HepG2 (cell line): Measurements from ENCODE around the gene CSRP3. TPM values are rescaled to one million over a fixed set of nuclear protein-coding genes. Genes with fewer than 3 reads are reported as not detected.

Source experiments
- ATAC-seq: fragments of 200-7000 bp; cut with Tn5 transposase; 3 replicates; pipeline ENCODE4 v1.9.1; 2020; ENCODE audit warnings: mild to moderate bottlenecking, moderate library complexity
- BruUV-seq: library from RNA; stranded (reverse); fragments of 400-500 nt; replicated peaks from 2 replicates; lab custom pipeline; 2021; lab: Mats Ljungman, UMichigan
- CTCF ChIA-PET: fragments of 300-600 bp; formaldehyde crosslinking; extraction: SDS; loops from one replicate; lab custom pipeline; 2021; ENCODE audit warnings: low total read pairs, inconsistent platforms, low intra/inter-chr PET ratio; lab: Yijun Ruan, JAX
- POLR2A ChIA-PET: fragments of 350-600 bp; sonication (Branson Sonifier 250); formaldehyde crosslinking; loops from one replicate; lab custom pipeline; 2020; ENCODE audit warnings: antibody characterized with exemption, inconsistent platforms; lab: Yijun Ruan, JAX
- DNase-seq: peaks from one replicate; pipeline ENCODE4 v3.0.0-alpha.2; 2015; ENCODE audit warnings: low spot score
- FAIRE-seq: peaks from 3 replicates; lab custom pipeline; 2011; peaks lifted over from hg19 to GRCh38; lab: Jason Lieb, UNC
- H2AFZ ChIP-seq: one replicate; pipeline ENCODE4 v1.6.1; 2011; ENCODE audit warnings: low read length, inconsistent platforms
- H3K27ac ChIP-seq: fragments of 300-600 bp; 3 replicates; pipeline ENCODE4 v1.8.0; 2011; ENCODE audit warnings: mixed run types, mild to moderate bottlenecking, mixed read lengths, low read length, inconsistent platforms; ENCODE audit not compliant: insufficient read depth; ENCODE audit errors: extremely low read length
- H3K27me3 ChIP-seq, 2 experiments: fragments of 200-600 bp in 1 of 2; 2 replicates in 1 of 2; 3 replicates in 1 of 2; pipeline versions ENCODE4 v1.6.0 to v1.8.0; 2011; ENCODE audit warnings: low read length in 2 of 2, mild to moderate bottlenecking in 2 of 2, moderate library complexity in 2 of 2, inconsistent platforms in 1 of 2; ENCODE audit not compliant: insufficient read depth in 2 of 2, control insufficient read depth in 1 of 2
- H3K36me3 ChIP-seq, 2 experiments: fragments of 200-600 bp in 1 of 2; replicated peaks in 1 of 2; 2 replicates in 1 of 2; 3 replicates in 1 of 2; pipeline versions ENCODE4 v1.5.1 to v1.8.0; 2011; ENCODE audit warnings: low read length in 2 of 2, inconsistent platforms in 1 of 2; ENCODE audit not compliant: insufficient read depth in 2 of 2, control insufficient read depth in 1 of 2
- H3K4me1 ChIP-seq: 2 replicates; pipeline ENCODE4 v1.5.1; 2012; ENCODE audit warnings: low read length, inconsistent platforms; ENCODE audit not compliant: insufficient read depth
- H3K4me2 ChIP-seq: 2 replicates; pipeline ENCODE4 v1.6.0; 2011; ENCODE audit warnings: low read depth, low read length, inconsistent platforms
- H3K4me3 ChIP-seq, 3 experiments: fragments of 200-600 bp in 1 of 3; sonication (generic), shearing (Covaris generic) in 1 of 3; replicated peaks in 1 of 3; 2 replicates each; pipeline ENCODE4 v1.5.1; 2011 to 2016; ENCODE audit warnings: low read length in 3 of 3, inconsistent platforms in 2 of 3, low read depth in 2 of 3, mild to moderate bottlenecking in 2 of 3, control low read depth in 1 of 3, mixed read lengths in 1 of 3; ENCODE audit not compliant: insufficient read depth in 1 of 3
- H3K79me2 ChIP-seq: one replicate; pipeline ENCODE4 v1.6.1; 2011; ENCODE audit warnings: low read length, inconsistent platforms; ENCODE audit not compliant: insufficient read depth
- H3K9ac ChIP-seq: 2 replicates; pipeline ENCODE4 v1.6.0; 2011; ENCODE audit warnings: mild to moderate bottlenecking, low read depth, low read length, inconsistent platforms; ENCODE audit not compliant: insufficient read depth
- H3K9me3 ChIP-seq: 2 replicates; pipeline ENCODE4 v1.5.1; 2012; ENCODE audit warnings: mild to moderate bottlenecking, low read length
- H4K20me1 ChIP-seq: 2 replicates; pipeline ENCODE4 v1.6.0; 2011; ENCODE audit warnings: inconsistent platforms, mild to moderate bottlenecking, low read length, moderate library complexity; ENCODE audit not compliant: insufficient read depth
- BRD4 ChIP-seq: sonication (generic); formaldehyde crosslinking; IDR thresholded peaks from 2 replicates; pipeline ENCODE4 v1.4.0; 2020; ENCODE audit warnings: missing genetic modification reagents
- HMGA1 ChIP-seq: sonication (generic); formaldehyde crosslinking; conservative IDR thresholded peaks from 2 replicates; pipeline ENCODE4 v1.4.0; 2020; ENCODE audit warnings: missing genetic modification reagents
- SIX4 ChIP-seq: sonication (generic); formaldehyde crosslinking; IDR thresholded peaks from 2 replicates; pipeline ENCODE4 v1.4.0; 2020; ENCODE audit warnings: missing genetic modification reagents
- ZFY ChIP-seq: sonication (generic); formaldehyde crosslinking; IDR thresholded peaks from 2 replicates; pipeline ENCODE4 v1.4.0; 2020; ENCODE audit warnings: missing genetic modification reagents
- ZNF317 ChIP-seq: sonication (generic); formaldehyde crosslinking; IDR thresholded peaks from 2 replicates; pipeline ENCODE4 v1.5.0; 2020; ENCODE audit warnings: mild to moderate bottlenecking, missing genetic modification reagents
- ZNF354B ChIP-seq: sonication (generic); formaldehyde crosslinking; IDR thresholded peaks from 2 replicates; pipeline ENCODE4 v1.8.0; 2022; ENCODE audit warnings: mild to moderate bottlenecking, missing genetic modification reagents
- ZNF7 ChIP-seq: IDR thresholded peaks from 2 replicates; pipeline ENCODE4 v1.6.1; 2016; ENCODE audit warnings: missing biosample characterization, missing genetic modification reagents
- ZNF781 ChIP-seq: sonication (generic); formaldehyde crosslinking; IDR thresholded peaks from 2 replicates; pipeline ENCODE4 v1.5.1; 2020; ENCODE audit warnings: borderline replicate concordance, mild to moderate bottlenecking, missing genetic modification reagents; ENCODE audit errors: not compliant biosample characterization
- WGBS: methylation state at CpG from one replicate; pipeline ENCODE4 v1.1.6; 2017; ENCODE audit warnings: low lambda C conversion rate; 5-methylcytosine and 5-hydroxymethylcytosine counted together
- in situ Hi-C: cut with HindIII; loops from 2 replicates; pipeline ENCODE4 v1.10.0; 2017; ENCODE audit warnings: low pct_unique_long_range_greater_than_20kb; ENCODE audit not compliant: extremely low pct_ligation_motif_present
- intact Hi-C: fragments of 100-400 bp; cut with micrococcal nuclease; formaldehyde crosslinking; loops from one replicate; pipeline ENCODE4 v1.10.0; 2022; ENCODE audit not compliant: unreplicated experiment
- polyA plus RNA-seq, 8 experiments: library from polyadenylated mRNA; depleted of rRNA in 3 of 8; stranded (reverse) in 7 of 8; unstranded in 1 of 8; fragments of >200 nt; fragmentation: Illumina TruSeq in 4 of 8; extraction: Trizol in 4 of 8; gene quantifications; 2 replicates each; pipeline versions ENCODE4 v1.2.1 to v1.2.3, GENCODE V29; 2011 to 2016; ENCODE audit warnings: low read depth in 4 of 8, missing spikeins in 1 of 8, mixed read lengths in 1 of 8; ENCODE audit not compliant: insufficient read depth in 1 of 8
- total RNA-seq, 5 experiments: library from RNA; depleted of rRNA; stranded (reverse); fragments of >200 nt; fragmentation: Illumina TruSeq; extraction: Trizol; gene quantifications; 2 replicates each; pipeline ENCODE4 v1.2.3, GENCODE V29; 2016; ENCODE audit warnings: low read depth in 1 of 5
- TF ChIP-seq, protein P1 (sequence below): sonication (generic); formaldehyde crosslinking; IDR thresholded peaks from 2 replicates; pipeline ENCODE4 v1.4.0; 2020; ENCODE audit warnings: missing genetic modification reagents

CSRP3 gene
- total and polyA plus RNA-seq, 2 of the 13 experiments (the other 11 are each of a cell fraction or from before 2014, with no cell fraction given) = not detected

DNA sequence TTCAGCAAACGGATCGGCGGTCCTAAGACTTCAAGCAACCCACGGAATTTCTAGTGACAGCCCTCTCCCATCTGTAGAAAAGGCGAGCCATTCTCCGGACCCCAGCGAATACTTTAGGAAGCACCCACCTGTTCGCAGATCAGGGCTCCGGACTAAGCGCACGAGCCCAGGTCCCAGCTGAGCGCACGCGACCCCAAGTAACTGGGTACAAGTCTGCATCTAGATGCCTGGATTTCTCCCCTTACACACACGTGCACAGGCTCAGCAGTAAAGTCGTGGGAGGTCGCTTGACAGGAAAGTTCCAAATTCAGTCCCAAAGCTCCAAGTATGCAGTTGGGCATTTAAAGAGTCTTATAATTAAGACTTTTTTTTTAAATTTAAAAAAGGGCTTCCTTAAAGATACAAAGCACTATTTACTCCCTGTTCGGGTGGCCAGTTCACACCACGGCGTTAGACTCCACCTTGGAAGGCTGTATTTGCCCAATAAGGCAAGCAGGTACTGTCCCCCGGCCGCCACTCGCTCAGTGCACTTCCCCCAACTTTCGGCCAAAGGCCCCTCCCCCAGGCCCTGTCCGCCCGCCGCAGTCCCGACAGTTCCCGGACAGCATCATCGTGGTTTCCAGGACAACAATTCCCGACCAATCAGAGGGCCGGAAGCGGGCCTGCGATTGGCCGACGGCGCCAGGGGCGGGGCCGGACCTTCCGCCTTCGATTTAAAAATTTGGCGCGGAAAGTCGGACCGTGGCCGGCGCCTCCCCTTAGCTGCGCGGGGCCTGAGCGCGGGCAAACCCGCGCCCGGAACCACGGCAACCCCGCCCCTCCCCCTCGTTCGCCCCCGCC lies 38.9 kb upstream of the CSRP3 start, which contains the start of gene E2F8 (continued):
- TF ChIP-seq, protein P1, sequence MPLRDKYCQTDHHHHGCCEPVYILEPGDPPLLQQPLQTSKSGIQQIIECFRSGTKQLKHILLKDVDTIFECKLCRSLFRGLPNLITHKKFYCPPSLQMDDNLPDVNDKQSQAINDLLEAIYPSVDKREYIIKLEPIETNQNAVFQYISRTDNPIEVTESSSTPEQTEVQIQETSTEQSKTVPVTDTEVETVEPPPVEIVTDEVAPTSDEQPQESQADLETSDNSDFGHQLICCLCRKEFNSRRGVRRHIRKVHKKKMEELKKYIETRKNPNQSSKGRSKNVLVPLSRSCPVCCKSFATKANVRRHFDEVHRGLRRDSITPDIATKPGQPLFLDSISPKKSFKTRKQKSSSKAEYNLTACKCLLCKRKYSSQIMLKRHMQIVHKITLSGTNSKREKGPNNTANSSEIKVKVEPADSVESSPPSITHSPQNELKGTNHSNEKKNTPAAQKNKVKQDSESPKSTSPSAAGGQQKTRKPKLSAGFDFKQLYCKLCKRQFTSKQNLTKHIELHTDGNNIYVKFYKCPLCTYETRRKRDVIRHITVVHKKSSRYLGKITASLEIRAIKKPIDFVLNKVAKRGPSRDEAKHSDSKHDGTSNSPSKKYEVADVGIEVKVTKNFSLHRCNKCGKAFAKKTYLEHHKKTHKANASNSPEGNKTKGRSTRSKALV = no peak
- no peak for TF ChIP-seq ZNF7 (CRISPR knock-in tag)
- TF ChIP-seq HMGA1 (CRISPR knock-in tag) = no peak
- 0 out of 2 replicates have a peak, but pooled peaks have one; percentile 19 for TF ChIP-seq ZNF354B
- TF ChIP-seq SIX4 (CRISPR knock-in tag) = no peak
- no peak for TF ChIP-seq BRD4 (CRISPR knock-in tag)
- no peak; the same call in 1 of the 2 replicates for TF ChIP-seq ZFY (CRISPR knock-in tag)

DNA sequence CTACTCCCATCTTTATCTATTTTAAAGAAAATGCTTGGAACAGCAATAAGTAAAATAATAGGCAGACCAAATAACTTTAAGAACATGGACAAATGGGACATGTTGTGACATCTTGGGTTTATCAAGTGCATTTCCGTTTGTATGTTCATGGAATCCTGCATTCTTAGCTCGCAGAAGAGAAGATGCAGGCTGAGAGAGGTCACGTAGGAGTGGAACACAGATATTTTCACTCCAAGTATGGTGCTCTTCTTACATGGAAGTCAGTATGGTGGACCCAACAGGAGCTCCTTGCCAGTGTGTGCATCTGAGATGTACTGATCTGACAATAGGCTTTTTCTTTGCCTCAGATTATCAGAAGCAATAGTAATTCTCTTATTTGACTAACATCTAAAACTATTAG lies 37.3 kb upstream of the CSRP3 start:
- intact Hi-C loops = no loop called here
- no peaks in the 10 kb centered on the region for H3K9me3 ChIP-seq
- H3K4me2 ChIP-seq = peak overlapping the region; percentile 81
- H3K36me3 ChIP-seq = peaks cover 4 to 17% of the 10 kb centered on the region in 2 experiments
- FAIRE-seq = no peak
- DNase-seq = no peak
- no peak overlapping the region for H3K9ac ChIP-seq
- POLR2A ChIA-PET = no interaction called here
- H3K4me3 ChIP-seq = peak overlapping the region; percentile 11 to 39 (median 24); a peak in 2 of 6 replicates
- H2AFZ ChIP-seq = no peak overlapping the region
- no peak for ATAC-seq
- WGBS = 63% methylated on average over 3 of the region's 3 CpGs
- in situ Hi-C loops = no loop called here
- H3K4me1 ChIP-seq = peaks cover 42% of the 10 kb centered on the region
- H3K27ac ChIP-seq = no peak overlapping the region
- H3K27me3 ChIP-seq = no peaks in the 10 kb centered on the region; a peak in 1 of 5 replicates
- CTCF ChIA-PET = no interaction called here
- TF ChIP-seq ZNF781 (CRISPR knock-in tag) = no peak
- 0 out of 2 replicates have a peak, but pooled peaks have one; percentile 45 for TF ChIP-seq ZNF317 (CRISPR knock-in tag)
- TSS peak; percentile 24 for BruUV-seq
- H4K20me1 ChIP-seq = no peaks in the 10 kb centered on the region
- H3K79me2 ChIP-seq = peaks cover 9% of the 10 kb centered on the region
